Brain microvascular endothelial cell (primary cell): ENCODE data around the gene LRRC2.
"Not testable (repeated sequence)": the region's sequence is repeated elsewhere in the genome, so short reads cannot be mapped to it uniquely, and the experiment has no call there.

Experiments used
- DNase-seq: peaks from one replicate; pipeline ENCODE4 v3.0.0-alpha.2; 2020
- H3K27ac ChIP-seq: fragments of 250-450 bp; sonication (Bioruptor Pico); 2 replicates; pipeline ENCODE4 v1.5.1; 2020; ENCODE audit warnings: mild to moderate bottlenecking, moderate library complexity
- H3K27me3 ChIP-seq: fragments of 250-450 bp; sonication (Bioruptor Pico); replicated peaks from 2 replicates; pipeline ENCODE4 v1.5.1; 2020; ENCODE audit warnings: mild to moderate bottlenecking
- H3K36me3 ChIP-seq: fragments of 250-450 bp; sonication (Bioruptor Pico); replicated peaks from 2 replicates; pipeline ENCODE4 v1.5.1; 2020; ENCODE audit warnings: mild to moderate bottlenecking
- H3K4me3 ChIP-seq: 2 replicates; pipeline ENCODE4 v1.5.1; 2011; ENCODE audit warnings: low read depth, mild to moderate bottlenecking, control low read depth, low read length, moderate library complexity
- in situ Hi-C: cut with HindIII; loops from 2 replicates; pipeline ENCODE4 v1.10.0; 2017; ENCODE audit warnings: low sequenced_read_pairs, low pct_ligation_motif_present
- TF ChIP-seq, protein P1 (sequence below): IDR thresholded peaks from 2 replicates; pipeline ENCODE4 v1.5.1; 2011; ENCODE audit warnings: low read depth, mild to moderate bottlenecking, moderate library complexity, low read length, control low read depth, inconsistent platforms; ENCODE audit errors: missing control alignments

The LRRC2 gene

DNA sequence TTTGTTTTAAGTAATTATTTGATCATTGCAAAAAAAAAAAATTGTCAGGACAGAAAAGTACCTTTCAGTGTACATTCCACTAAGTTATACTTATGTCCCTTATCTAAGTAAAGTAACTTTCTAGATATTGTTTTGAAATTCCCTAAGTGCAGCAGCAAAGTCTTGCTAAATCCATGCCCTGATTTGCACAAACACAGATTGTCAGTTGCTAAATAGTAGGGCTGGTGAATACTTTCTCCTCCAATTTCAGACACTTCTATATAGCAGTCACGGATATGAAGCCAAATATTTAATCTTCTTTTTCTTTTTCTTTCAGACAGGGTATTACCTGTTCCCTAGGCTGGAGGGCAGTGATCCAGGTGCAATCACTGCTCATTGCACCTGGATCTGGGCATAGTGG, 12.9 kb downstream of the LRRC2 start:
- in situ Hi-C loops: no loop called here
- Histone ChIP-seq H3K4me3 (no peak overlapping the region), H3K27ac (no peak overlapping the region), H3K27me3 (no peaks in the 10 kb centered on the region), H3K36me3 (no peaks in the 10 kb centered on the region)
- no peak for DNase-seq
- TF ChIP-seq, protein P1, sequence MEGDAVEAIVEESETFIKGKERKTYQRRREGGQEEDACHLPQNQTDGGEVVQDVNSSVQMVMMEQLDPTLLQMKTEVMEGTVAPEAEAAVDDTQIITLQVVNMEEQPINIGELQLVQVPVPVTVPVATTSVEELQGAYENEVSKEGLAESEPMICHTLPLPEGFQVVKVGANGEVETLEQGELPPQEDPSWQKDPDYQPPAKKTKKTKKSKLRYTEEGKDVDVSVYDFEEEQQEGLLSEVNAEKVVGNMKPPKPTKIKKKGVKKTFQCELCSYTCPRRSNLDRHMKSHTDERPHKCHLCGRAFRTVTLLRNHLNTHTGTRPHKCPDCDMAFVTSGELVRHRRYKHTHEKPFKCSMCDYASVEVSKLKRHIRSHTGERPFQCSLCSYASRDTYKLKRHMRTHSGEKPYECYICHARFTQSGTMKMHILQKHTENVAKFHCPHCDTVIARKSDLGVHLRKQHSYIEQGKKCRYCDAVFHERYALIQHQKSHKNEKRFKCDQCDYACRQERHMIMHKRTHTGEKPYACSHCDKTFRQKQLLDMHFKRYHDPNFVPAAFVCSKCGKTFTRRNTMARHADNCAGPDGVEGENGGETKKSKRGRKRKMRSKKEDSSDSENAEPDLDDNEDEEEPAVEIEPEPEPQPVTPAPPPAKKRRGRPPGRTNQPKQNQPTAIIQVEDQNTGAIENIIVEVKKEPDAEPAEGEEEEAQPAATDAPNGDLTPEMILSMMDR: no peak

DNA sequence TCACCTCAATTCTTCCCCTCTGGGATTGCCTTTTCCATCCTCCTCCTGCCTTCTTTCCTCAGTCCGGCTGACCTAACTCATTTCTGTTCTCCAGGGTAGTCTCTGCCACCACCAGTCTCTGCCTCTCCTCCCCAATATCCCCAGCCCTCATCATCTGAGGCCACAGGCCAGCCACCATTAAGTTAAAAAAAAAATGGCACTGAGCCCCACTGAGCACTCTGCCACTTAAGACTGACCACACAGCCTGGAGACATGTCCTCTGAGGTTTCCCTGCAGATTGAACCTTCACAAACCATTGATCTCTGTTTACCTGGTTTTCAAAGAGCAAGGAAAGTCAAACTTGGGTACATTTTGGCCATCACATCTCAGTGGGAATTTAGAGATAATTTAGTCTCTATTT, 13.6 kb downstream of the LRRC2 start:
- H3K27ac ChIP-seq: no peak overlapping the region
- no peak overlapping the region for H3K4me3 ChIP-seq
- H3K27me3 ChIP-seq: no peaks in the 10 kb centered on the region
- H3K36me3 ChIP-seq: no peaks in the 10 kb centered on the region
- TF ChIP-seq, protein P1: no peak
- DNase-seq: no peak
- in situ Hi-C loops: no loop called here

DNA sequence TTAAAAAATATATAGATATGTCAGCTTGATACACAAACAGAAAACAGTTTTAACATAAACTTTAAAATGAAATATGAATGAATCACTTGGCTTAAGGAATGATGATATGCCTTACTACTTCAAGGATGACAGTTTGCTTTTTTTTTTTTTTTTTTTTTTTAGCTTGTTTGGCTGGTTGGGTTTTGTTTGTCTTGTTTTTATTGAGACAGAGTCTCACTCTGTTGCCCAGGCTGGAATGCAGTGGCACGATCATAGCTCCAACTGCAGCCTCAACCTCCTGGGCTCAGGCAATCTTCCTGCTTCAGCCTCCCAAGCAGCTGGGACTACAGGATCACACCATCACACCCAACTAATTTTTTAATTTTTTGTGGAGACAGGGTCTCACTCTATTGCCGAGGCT, 14.5 kb downstream of the LRRC2 start:
- Histone ChIP-seq H3K4me3 (no peak overlapping the region), H3K36me3 (no peaks in the 10 kb centered on the region), H3K27ac (no peak overlapping the region), H3K27me3 (no peaks in the 10 kb centered on the region)
- DNase-seq: no peak
- in situ Hi-C loops: no loop called here
- TF ChIP-seq, protein P1: no peak

DNA sequence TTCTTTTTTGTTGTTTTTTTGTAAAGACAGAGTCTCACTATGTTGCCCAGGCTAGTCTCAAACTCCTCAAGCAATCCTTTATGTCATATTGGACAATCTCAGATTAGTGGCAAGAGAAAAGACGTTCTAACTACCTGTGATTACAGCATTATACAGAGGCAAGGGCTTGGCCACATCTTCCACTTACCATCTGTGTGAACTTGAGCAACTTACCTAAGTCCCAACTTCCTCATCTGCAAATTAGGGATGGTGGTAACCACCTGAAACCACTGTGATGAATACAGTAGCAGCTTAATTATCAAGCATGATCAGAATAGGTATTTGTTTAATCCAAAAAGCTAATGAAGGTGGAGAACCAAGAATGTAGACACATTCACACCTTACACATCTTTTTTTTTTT, 16.1 kb downstream of the LRRC2 start:
- in situ Hi-C loops: no loop called here
- H3K4me3 ChIP-seq: no peak overlapping the region
- no peak for DNase-seq
- TF ChIP-seq, protein P1: no peak
- no peaks in the 10 kb centered on the region for H3K27me3 ChIP-seq
- no peaks in the 10 kb centered on the region for H3K36me3 ChIP-seq
- no peak overlapping the region for H3K27ac ChIP-seq

DNA sequence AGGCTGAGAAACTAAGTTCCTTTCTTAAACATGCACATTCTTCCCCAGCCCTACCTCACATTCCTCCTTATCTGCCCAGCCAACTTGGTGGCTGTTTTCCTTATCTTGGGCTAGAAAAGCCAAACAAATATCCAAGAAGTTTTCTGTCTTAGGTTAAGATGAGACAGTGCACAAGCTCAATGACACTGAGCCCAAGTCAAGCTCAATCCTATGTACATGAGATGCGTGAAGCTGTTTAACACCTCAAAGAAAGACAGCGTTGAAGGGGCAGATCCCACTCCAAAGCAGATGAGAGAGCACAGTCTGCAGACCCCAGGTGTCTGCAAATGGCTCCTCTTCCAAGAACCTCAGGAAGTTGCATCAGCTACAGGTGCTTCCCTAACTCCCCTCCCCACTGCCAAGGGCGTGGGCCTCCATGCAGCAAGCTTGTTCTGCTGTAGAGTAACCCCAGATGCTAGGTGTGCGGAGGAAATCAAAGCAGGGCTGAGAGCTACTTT, 16.6 kb downstream of the LRRC2 start:
- TF ChIP-seq, protein P1: no peak
- H3K27ac ChIP-seq: no peak overlapping the region
- H3K27me3 ChIP-seq: no peaks in the 10 kb centered on the region
- in situ Hi-C loops: no loop called here
- no peaks in the 10 kb centered on the region for H3K36me3 ChIP-seq
- H3K4me3 ChIP-seq: no peak overlapping the region
- DNase-seq: no peak

DNA sequence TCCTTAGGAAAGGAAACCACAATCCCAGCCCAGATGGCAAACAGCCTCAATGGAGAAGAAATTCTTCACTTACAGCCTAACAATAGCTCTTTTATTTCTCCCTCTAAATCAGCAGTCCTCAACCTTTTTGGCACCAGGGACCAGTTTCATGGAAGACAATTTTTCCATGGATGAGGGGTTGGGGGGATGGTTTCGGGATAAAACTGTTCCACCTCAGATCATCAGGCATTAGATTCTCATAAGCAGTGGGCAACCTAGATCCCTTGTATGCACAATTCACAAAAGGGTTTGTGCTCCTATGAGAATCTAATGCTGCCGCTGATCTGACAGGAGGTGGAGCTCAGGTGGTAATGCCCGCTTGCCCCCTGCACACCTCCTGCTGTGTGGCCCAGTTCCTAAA, 17.5 kb downstream of the LRRC2 start:
- DNase-seq, H3K4me3 ChIP-seq, H3K27ac ChIP-seq, H3K36me3 ChIP-seq, H3K27me3 ChIP-seq, in situ Hi-C loops: not testable (repeated sequence)
